ENCODE results near the gene GSG1. TPM values are rescaled to one million over a fixed set of nuclear protein-coding genes. Genes with fewer than 3 reads are reported as not detected.

The GSG1 gene
- total and polyA plus RNA-seq, 2 of the 8 experiments (the other 6 are each of a cell fraction or from before 2014, with no cell fraction given) = 0.89 to 1.4 TPM

GRCh38 chr12:13124656-13125505 lies 21.4 kb upstream of the GSG1 start:
- no peak overlapping the region for H2BK12ac ChIP-seq (ENCODE audit: low read depth, low read length)
- TF ChIP-seq RXRA (IDR thresholded peaks at IDR 0.05; ENCODE audit: insufficient read depth, low read depth, low read length) = no peak
- TF ChIP-seq BRCA1 (IDR thresholded peaks at IDR 0.05; ENCODE audit: low read depth, low read length) = no peak
- TF ChIP-seq E2F6 (IDR thresholded peaks at IDR 0.05) = no peak
- TF ChIP-seq ATF3 (IDR thresholded peaks at IDR 0.05; ENCODE audit: insufficient read depth, low read depth, low read length) = no peak
- no peak for TF ChIP-seq RAD21 (IDR thresholded peaks at IDR 0.05 in 1 of 2, conservative IDR thresholded peaks at IDR 0.05 in 1 of 2; ENCODE audit: low read depth in 2 of 2, low read length in 2 of 2)
- H2AK5ac ChIP-seq (ENCODE audit: low read depth, low read length) = no peak overlapping the region
- ChIA-PET CTCF (ENCODE audit: partially characterized antibody) (interaction anchor here (0.6 to 2.4 kb wide), 8 partner anchors 8 to 87 kb away, joined by 3 to 7 read pairs (median 4); no protein-coding TSS in a partner anchor), POLR2A (ENCODE audit: partially characterized antibody) (interaction anchor here (1.3 kb wide), 1 partner anchor 10 kb away, joined by 3 read pairs; no protein-coding TSS in a partner anchor)
- 0 out of 4 replicates have a peak overlapping the region, but pooled peaks of 1 of the 2 experiments have one; percentile 10 for H3K4me2 ChIP-seq (ENCODE audit: insufficient read depth in 1 of 2, low read depth in 2 of 2, low read length in 2 of 2)
- H3K56ac ChIP-seq (replicated peaks; ENCODE audit: insufficient read length, low read depth, low read length) = no peak overlapping the region
- no peaks in the 10 kb centered on the region for H3K36me3 ChIP-seq (ENCODE audit: control insufficient read depth in 2 of 4, insufficient read depth in 4 of 4, low read length in 3 of 4)
- H2BK15ac ChIP-seq (ENCODE audit: low read length) = no peak overlapping the region
- no peak overlapping the region for H2BK5ac ChIP-seq (ENCODE audit: low read depth, low read length)
- H4K8ac ChIP-seq (ENCODE audit: extremely low read depth, insufficient read depth, low read length) = no peak overlapping the region
- H2AFZ ChIP-seq (ENCODE audit: low read length) = no peak overlapping the region
- H3K14ac ChIP-seq (ENCODE audit: insufficient read length) = no peak overlapping the region
- peaks cover 0 to 7% (median 4%) of the 10 kb centered on the region in 4 experiments; a peak in 3 of 7 replicates for H3K4me1 ChIP-seq (replicated peaks in 1 of 4; ENCODE audit: control insufficient read depth in 3 of 4, insufficient read depth in 4 of 4, low read length in 3 of 4)
- no peaks in the 10 kb centered on the region for H3K9me3 ChIP-seq (ENCODE audit: insufficient read depth in 2 of 2, low read depth in 1 of 2, low read length in 1 of 2)
- H3K18ac ChIP-seq (ENCODE audit: extremely low read depth, low read length) = 0 out of 2 replicates have a peak overlapping the region, but pooled peaks have one; percentile 2
- no peaks in the 10 kb centered on the region for H4K20me1 ChIP-seq (replicated peaks in 1 of 2; ENCODE audit: control insufficient read depth in 1 of 2, insufficient read depth in 2 of 2, low read length in 2 of 2)
- H3K23me2 ChIP-seq (ENCODE audit: low read depth, low read length) = no peaks in the 10 kb centered on the region
- H4K91ac ChIP-seq (replicated peaks; ENCODE audit: insufficient read length, low read length) = no peak overlapping the region
- no peaks in the 10 kb centered on the region for H3K79me2 ChIP-seq (ENCODE audit: control insufficient read depth in 1 of 2, insufficient read depth in 2 of 2, low read length in 2 of 2)
- H3K4me3 ChIP-seq (ENCODE audit: extremely low read depth in 1 of 4, insufficient read depth in 2 of 4, low read depth in 3 of 4, low read length in 4 of 4) = no peak overlapping the region
- no peak overlapping the region for H2BK120ac ChIP-seq (replicated peaks; ENCODE audit: low read depth, low read length)
- FAIRE-seq = no peak
- peak overlapping the region; percentile 34 for H3K23ac ChIP-seq (ENCODE audit: insufficient read length)
- H3K9ac ChIP-seq (replicated peaks in 1 of 4; ENCODE audit: extremely low read depth in 1 of 4, low read depth in 3 of 4, low read length in 3 of 4) = no peak overlapping the region
- DNase-seq (ENCODE audit: low read depth in 1 of 2, low spot score in 2 of 2) = no peak
- H3K4ac ChIP-seq (replicated peaks; ENCODE audit: insufficient read length, low read depth, low read length) = no peak overlapping the region
- no peaks in the 10 kb centered on the region; a peak in 1 of 7 replicates for H3K27me3 ChIP-seq (replicated peaks in 1 of 4; ENCODE audit: control insufficient read depth in 3 of 4, extremely low read depth in 1 of 4, insufficient read depth in 3 of 4, low read length in 3 of 4)
- WGBS, 2 experiments (ENCODE audit: extremely low coverage in 1 of 2, insufficient coverage in 1 of 2, insufficient read length in 1 of 2, insufficient replicate concordance in 2 of 2, low coverage in 1 of 2, low lambda C conversion rate in 2 of 2, missing lambda C conversion rate in 1 of 2) = 87% methylated on average over 8 of the region's 8 CpGs; no CpG with 5 or more reads in 1 of the 2 experiments
- no peak overlapping the region for H4K5ac ChIP-seq (ENCODE audit: insufficient read length, low read depth, low read length)
- 0 out of 2 replicates have a peak overlapping the region, but pooled peaks have one; percentile 52 for H2BK20ac ChIP-seq (ENCODE audit: low read length)
- H3K79me1 ChIP-seq (ENCODE audit: low read depth, low read length) = no peaks in the 10 kb centered on the region
- H3K27ac ChIP-seq (ENCODE audit: low read depth, low read length) = no peak overlapping the region

Data from H1 (cell line).